Pancreas (tissue), 10 donors: Measurements from ENCODE around the gene ANXA3. TPM values are rescaled to one million over a fixed set of nuclear protein-coding genes. Genes with fewer than 3 reads are reported as not detected.
"Not testable (repeated sequence)": the region's sequence is repeated elsewhere in the genome, so short reads cannot be mapped to it uniquely, and the experiment has no call there.

ENCODE experiments used
- ATAC-seq, 4 donors: fragments of 200-7000 bp; cut with Tn5 transposase; one replicate each; pipeline versions ENCODE4 v1.8.0 to v1.9.1; 2020; ENCODE audit warnings: mild to moderate bottlenecking in 4 of 4, moderate library complexity in 4 of 4
- DNase-seq, 6 donors: peaks; one replicate each; pipeline ENCODE4 v3.0.0-alpha.2; 2020
- FAIRE-seq: peaks from 2 replicates; lab custom pipeline; 2012; peaks lifted over from hg19 to GRCh38; lab: Jason Lieb, UNC
- H3K27ac ChIP-seq, 4 donors: fragments of 200-600 bp; sonication (generic); 1 replicate in 3 of 4; 2 replicates in 1 of 4; pipeline versions ENCODE4 v1.5.0 to v1.8.0; 2020
- H3K27me3 ChIP-seq, 4 donors: fragments of 200-600 bp; one replicate each; pipeline ENCODE4 v1.8.0; 2021
- H3K36me3 ChIP-seq, 3 donors: fragments of 200-600 bp; sonication (generic) in 1 of 3; one replicate each; pipeline versions ENCODE4 v1.5.0 to v1.8.0; 2020 to 2021
- H3K4me1 ChIP-seq, 3 donors: fragments of 200-600 bp; one replicate each; pipeline ENCODE4 v1.8.0; 2021
- H3K4me3 ChIP-seq, 4 donors: fragments of 200-600 bp; sonication (generic) in 2 of 4; one replicate each; pipeline versions ENCODE4 v1.5.0 to v1.8.0; 2020 to 2021
- H3K9me3 ChIP-seq, 4 donors: fragments of 200-600 bp; one replicate each; pipeline ENCODE4 v1.8.0; 2021
- WGBS, 2 donors: extraction: QIAGEN DNeasy Blood & Tissue Kit; methylation state at CpG; one replicate each; pipeline ENCODE4 v1.1.7; 2013; 5-methylcytosine and 5-hydroxymethylcytosine counted together
- intact Hi-C, 3 donors: fragments of 100-400 bp; cut with DNase I; formaldehyde crosslinking; loops; one replicate each; pipeline versions ENCODE4 v1.11.1 to v1.14.2; 2022
- polyA plus RNA-seq, 2 donors: library from polyadenylated mRNA; stranded (reverse); fragments of 200-250 nt; gene quantifications; one replicate each; pipeline ENCODE4 v1.2.3, GENCODE V29; 2013
- total RNA-seq, 6 donors: library from RNA; stranded (reverse); fragmentation: NEBNext Ultra II Directional in 4 of 6; extraction: Animal tissue kit (Norgen Biotek cat#: 25700) in 4 of 6; gene quantifications; one replicate each; pipeline versions ENCODE4 v1.2.1 to v1.2.4, GENCODE V29; 2021 to 2023
- TF ChIP-seq, protein P1 (sequence below), 4 donors: fragments of 200-600 bp; sonication (generic) in 3 of 4; IDR thresholded peaks; one replicate each; pipeline versions ENCODE4 v1.5.0 to v1.8.0; 2021; ENCODE audit warnings: antibody characterized with exemption in 4 of 4
- donor health status: healthy with polysubstance abuse.
- donor health status: DM: no; HTN: no; CAD: no; lungs with moderate emphysema.
- donor health status: DM: no; HTN: no; CAD: no.
- donor health status: control.
- donor health status: control.
- donor health status: Bipolar disorder and iron deficiency.
- donor health status: DM: yes; HTN: yes; CAD: no.
- donor health status: DM: no; HTN: no; CAD: no.
- donor health status: DM: no; HTN: no; CAD: no.
- donor health status: DM: yes; HTN: yes; CAD: no.

Gene ANXA3, protein sequence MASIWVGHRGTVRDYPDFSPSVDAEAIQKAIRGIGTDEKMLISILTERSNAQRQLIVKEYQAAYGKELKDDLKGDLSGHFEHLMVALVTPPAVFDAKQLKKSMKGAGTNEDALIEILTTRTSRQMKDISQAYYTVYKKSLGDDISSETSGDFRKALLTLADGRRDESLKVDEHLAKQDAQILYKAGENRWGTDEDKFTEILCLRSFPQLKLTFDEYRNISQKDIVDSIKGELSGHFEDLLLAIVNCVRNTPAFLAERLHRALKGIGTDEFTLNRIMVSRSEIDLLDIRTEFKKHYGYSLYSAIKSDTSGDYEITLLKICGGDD
- 10 to 100 TPM; 18.7 to 53.3 (median 22.0) TPM for total RNA-seq
- 10 to 100 TPM; 52.2 to 64.8 TPM for polyA plus RNA-seq

DNA sequence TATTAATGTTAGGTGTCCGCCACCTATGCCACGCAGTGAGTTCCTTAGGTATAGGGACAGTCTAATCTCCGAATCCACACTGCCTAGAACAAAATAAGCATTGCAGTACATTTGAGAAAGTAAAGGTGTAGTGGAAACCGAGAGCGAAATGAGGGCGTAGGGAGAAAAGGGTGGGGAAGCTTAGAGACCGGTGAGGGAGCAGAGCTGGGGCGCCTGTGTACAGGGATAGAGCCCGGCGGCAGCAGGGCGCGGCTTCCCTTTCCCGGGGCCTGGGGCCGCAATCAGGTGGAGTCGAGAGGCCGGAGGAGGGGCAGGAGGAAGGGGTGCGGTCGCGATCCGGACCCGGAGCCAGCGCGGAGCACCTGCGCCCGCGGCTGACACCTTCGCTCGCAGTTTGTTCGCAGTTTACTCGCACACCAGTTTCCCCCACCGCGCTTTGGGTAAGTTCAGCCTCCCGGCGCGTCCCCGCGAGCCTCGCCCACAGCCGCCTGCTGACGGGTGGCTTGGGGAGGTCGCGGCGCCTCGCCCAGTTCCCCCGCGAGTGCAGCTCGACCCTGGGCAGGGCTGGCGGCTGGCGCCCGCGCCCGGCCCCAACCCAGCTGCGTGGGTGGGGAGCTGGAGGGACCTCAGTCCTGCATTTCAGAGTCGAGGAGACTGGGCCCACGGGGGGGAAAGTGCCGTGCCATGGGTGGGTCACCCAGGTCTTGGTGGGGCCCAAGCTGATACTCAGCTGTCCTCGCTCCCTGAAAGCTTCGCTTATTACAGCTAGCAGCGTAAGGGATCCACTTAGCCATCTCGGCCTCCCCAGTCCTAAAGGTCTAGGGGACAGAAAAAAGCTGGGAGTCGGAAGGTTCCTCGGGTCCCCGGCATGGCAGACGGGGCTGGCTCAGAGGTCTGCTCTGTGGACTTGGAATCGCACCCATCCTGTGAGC is at the start of gene ANXA3:
Gene ANXA3, plus strand, starts transcription at position 351 of the 932 bp plus-strand sequence. CDS start 2,704 bp downstream, outside the sequence.
- no peaks in the 10 kb centered on the region for H3K36me3 ChIP-seq
- intact Hi-C loops: no loop called here
- H3K27ac ChIP-seq: peak within 1 kb of the TSS; percentile 72 to 95 (median 88)
- peaks cover 0 to 5% (median 3%) of the 10 kb centered on the region in 4 donors for H3K27me3 ChIP-seq
- H3K9me3 ChIP-seq: no peaks in the 10 kb centered on the region
- peak; percentile 39 to 75 (median 55) for DNase-seq
- FAIRE-seq: no peak
- ATAC-seq: peak; percentile 77 to 87 (median 86)
- 12 to 13% methylated on average over 49 to 65 of the region's 65 CpGs for WGBS, 2 donors
- no peaks in the 10 kb centered on the region for H3K4me1 ChIP-seq
- peak within 1 kb of the TSS; percentile 14 to 63 (median 38) for H3K4me3 ChIP-seq
- TF ChIP-seq, protein P1, sequence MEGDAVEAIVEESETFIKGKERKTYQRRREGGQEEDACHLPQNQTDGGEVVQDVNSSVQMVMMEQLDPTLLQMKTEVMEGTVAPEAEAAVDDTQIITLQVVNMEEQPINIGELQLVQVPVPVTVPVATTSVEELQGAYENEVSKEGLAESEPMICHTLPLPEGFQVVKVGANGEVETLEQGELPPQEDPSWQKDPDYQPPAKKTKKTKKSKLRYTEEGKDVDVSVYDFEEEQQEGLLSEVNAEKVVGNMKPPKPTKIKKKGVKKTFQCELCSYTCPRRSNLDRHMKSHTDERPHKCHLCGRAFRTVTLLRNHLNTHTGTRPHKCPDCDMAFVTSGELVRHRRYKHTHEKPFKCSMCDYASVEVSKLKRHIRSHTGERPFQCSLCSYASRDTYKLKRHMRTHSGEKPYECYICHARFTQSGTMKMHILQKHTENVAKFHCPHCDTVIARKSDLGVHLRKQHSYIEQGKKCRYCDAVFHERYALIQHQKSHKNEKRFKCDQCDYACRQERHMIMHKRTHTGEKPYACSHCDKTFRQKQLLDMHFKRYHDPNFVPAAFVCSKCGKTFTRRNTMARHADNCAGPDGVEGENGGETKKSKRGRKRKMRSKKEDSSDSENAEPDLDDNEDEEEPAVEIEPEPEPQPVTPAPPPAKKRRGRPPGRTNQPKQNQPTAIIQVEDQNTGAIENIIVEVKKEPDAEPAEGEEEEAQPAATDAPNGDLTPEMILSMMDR (IDR thresholded peaks at IDR 0.05): no peak

DNA sequence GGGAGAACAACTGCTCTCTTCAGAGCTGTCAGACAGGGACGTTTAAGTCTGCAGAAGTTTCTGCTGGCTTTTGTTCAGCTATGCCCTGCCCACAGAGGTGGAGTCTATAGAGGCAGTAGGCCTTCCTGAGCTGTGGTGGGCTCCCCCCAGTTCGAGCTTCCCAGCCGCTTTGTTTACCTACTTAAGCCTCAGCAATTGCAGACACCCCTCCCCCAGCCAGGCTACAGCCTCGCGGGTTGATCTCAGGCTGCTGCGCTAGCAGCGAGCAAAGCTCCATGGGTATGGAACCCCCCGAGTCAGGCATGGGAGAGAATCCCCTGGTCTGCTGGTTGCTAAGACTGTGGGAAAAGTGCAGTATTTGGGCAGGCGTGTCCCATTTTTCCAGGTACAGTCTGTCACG is 45.3 kb upstream of the ANXA3 start:
- intact Hi-C loops, H3K27me3 ChIP-seq, FAIRE-seq: not testable (repeated sequence)

DNA sequence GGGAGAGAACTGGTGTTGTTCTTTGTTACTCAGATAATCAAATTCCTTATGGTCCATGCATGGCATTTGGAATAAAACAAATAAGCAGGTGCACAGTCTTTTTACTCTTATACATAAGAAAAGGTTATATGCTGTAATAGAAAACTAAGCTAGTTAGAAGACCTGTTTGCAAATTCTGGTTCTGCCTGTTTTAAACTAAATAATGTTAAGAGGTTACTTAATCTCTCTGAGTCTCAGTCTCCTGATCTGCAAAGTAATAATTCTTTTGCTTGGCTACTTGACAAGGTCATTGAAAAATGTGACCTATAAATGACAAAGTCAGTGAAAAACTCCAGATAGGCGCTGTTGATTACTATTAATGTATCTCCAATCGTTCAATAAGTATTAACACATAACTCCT is 42.5 kb upstream of the ANXA3 start:
- TF ChIP-seq, protein P1 (IDR thresholded peaks at IDR 0.05): no peak
- H3K36me3 ChIP-seq: peaks cover 0 to 4% (median 0%) of the 10 kb centered on the region in 3 donors
- FAIRE-seq (no peak), DNase-seq (no peak), ATAC-seq (no peak)
- no peak overlapping the region for H3K4me3 ChIP-seq
- H3K27ac ChIP-seq: no peak overlapping the region
- intact Hi-C loops: no loop called here
- 21 to 24% methylated on average over 2 of the region's 2 CpGs for WGBS, 2 donors
- peaks cover 0 to 5% (median 0%) of the 10 kb centered on the region in 3 donors for H3K4me1 ChIP-seq
- no peaks in the 10 kb centered on the region for H3K27me3 ChIP-seq
- no peaks in the 10 kb centered on the region for H3K9me3 ChIP-seq

More for the DNA sequence above, 45.3 kb upstream of the ANXA3 start:
- H3K9me3 ChIP-seq, H3K27ac ChIP-seq, H3K4me1 ChIP-seq, H3K36me3 ChIP-seq, ATAC-seq, DNase-seq, H3K4me3 ChIP-seq: not testable (repeated sequence)
- 62 to 79% methylated on average over 10 of the region's 10 CpGs for WGBS, 2 donors

DNA sequence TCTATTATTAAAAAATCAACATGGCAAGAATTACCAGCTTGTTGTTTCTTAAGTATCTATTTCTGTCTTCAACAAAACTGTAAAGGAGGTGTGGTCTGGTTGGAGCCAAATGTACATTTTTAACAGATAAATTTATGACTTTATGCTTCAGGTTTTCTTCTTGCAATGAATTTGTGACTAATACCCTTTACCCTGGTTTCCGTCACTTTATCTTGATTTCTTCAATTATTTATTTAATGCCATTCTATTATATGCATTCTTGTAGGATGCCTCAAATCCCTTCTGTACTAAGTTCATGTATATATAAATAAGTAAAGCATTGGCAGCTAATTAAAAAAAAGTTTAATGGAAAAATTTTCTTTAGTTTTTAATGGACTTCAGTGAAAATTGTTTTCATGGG is 41.5 kb upstream of the ANXA3 start:
- no peak for FAIRE-seq

More for the DNA sequence above, 41.5 kb upstream of the ANXA3 start:
- no peak overlapping the region for H3K27ac ChIP-seq
- peaks cover 0 to 6% (median 0%) of the 10 kb centered on the region in 3 donors for H3K36me3 ChIP-seq
- 64 to 97% methylated on average over 1 of the region's 1 CpG for WGBS, 2 donors
- intact Hi-C loops: loop anchor here in 1 of 3 donors (10.0 kb wide), 1 partner anchor 545 kb away; no protein-coding TSS in a partner anchor
- no peaks in the 10 kb centered on the region for H3K27me3 ChIP-seq
- ATAC-seq: no peak
- DNase-seq: no peak
- no peak overlapping the region for H3K4me3 ChIP-seq
- H3K4me1 ChIP-seq: peaks cover 0 to 5% (median 0%) of the 10 kb centered on the region in 3 donors
- no peaks in the 10 kb centered on the region for H3K9me3 ChIP-seq
- TF ChIP-seq, protein P1 (IDR thresholded peaks at IDR 0.05): no peak
